HL-60 (cell line): Measurements from ENCODE around the gene SSH2.

Source experiments
- DNase-seq, 2 experiments: peaks; one replicate each; pipeline ENCODE4 v3.0.0-alpha.2; 2010 to 2020; ENCODE audit warnings: low read depth in 1 of 2, low spot score in 1 of 2
- H3K27ac ChIP-seq: fragments of 250-450 bp; sonication (Bioruptor Pico); replicated peaks from 2 replicates; pipeline ENCODE4 v1.5.1; 2020; ENCODE audit warnings: mild to moderate bottlenecking, moderate library complexity
- H3K27me3 ChIP-seq: fragments of 250-450 bp; sonication (Bioruptor Pico); 2 replicates; pipeline ENCODE4 v1.5.1; 2021; ENCODE audit warnings: mild to moderate bottlenecking, moderate library complexity; ENCODE audit not compliant: insufficient read depth, poor library complexity, severe bottlenecking
- H3K4me3 ChIP-seq: replicated peaks from 2 replicates; pipeline ENCODE4 v1.5.1; 2011; ENCODE audit warnings: mild to moderate bottlenecking, control low read depth, low read length; ENCODE audit not compliant: insufficient read depth
- CTCF ChIP-seq: IDR thresholded peaks from one replicate; pipeline ENCODE4 v1.5.1; 2011; ENCODE audit warnings: low read length, control low read depth, inconsistent platforms; ENCODE audit not compliant: insufficient read depth
- GABPA ChIP-seq: IDR thresholded peaks from 2 replicates; pipeline ENCODE4 v1.6.1; 2012; ENCODE audit warnings: low read depth
- POLR2AphosphoS5 ChIP-seq: IDR thresholded peaks from 2 replicates; pipeline ENCODE4 v1.6.1; 2012; ENCODE audit warnings: low read depth
- REST ChIP-seq: IDR thresholded peaks from 2 replicates; pipeline ENCODE4 v1.6.1; 2012; ENCODE audit warnings: low read depth; ENCODE audit not compliant: insufficient replicate concordance
- SPI1 ChIP-seq: IDR thresholded peaks from 2 replicates; pipeline ENCODE4 v1.6.1; 2012; ENCODE audit warnings: low read depth, mild to moderate bottlenecking, borderline replicate concordance

Gene SSH2

GRCh38 chr17:29800457-29800856, 129.6 kb downstream of the SSH2 start:
- H3K27ac ChIP-seq, result no peak overlapping the region
- H3K27me3 ChIP-seq, result no peaks in the 10 kb centered on the region
- DNase-seq, result no peak
- no peak overlapping the region for H3K4me3 ChIP-seq
- TF ChIP-seq CTCF, result no peak
- no peak for TF ChIP-seq REST
- TF ChIP-seq SPI1, result no peak
- TF ChIP-seq GABPA, result no peak

- TF ChIP-seq REST (no peak), POLR2AphosphoS5 (no peak), CTCF (no peak), SPI1 (no peak), GABPA (no peak)
- H3K27ac ChIP-seq, result no peak overlapping the region
- no peaks in the 10 kb centered on the region for H3K27me3 ChIP-seq
- DNase-seq, result no peak
- H3K4me3 ChIP-seq, result no peak overlapping the region
Measured at GRCh38 chr17:29796652-29797051, 133.4 kb downstream of the SSH2 start.

GRCh38 chr17:29793501-29793900, 136.5 kb downstream of the SSH2 start:
- DNase-seq, result no peak
- H3K27me3 ChIP-seq, result no peaks in the 10 kb centered on the region

More at GRCh38 chr17:29793501-29793900, 136.5 kb downstream of the SSH2 start:
- Histone ChIP-seq H3K4me3 (no peak overlapping the region), H3K27ac (no peak overlapping the region)
- no peak for TF ChIP-seq CTCF
- no peak for TF ChIP-seq REST
